ENCODE data around the gene FRZB.

The FRZB gene

GRCh38 chr2:182784058-182784706 lies 82.3 kb downstream of the FRZB start:
- DNase-seq, result no peak

All from COR-L47 (cell line).